ENCODE results near the gene LYG2. TPM values are rescaled to one million over a fixed set of nuclear protein-coding genes. Genes with fewer than 3 reads are reported as not detected.
A peak's percentile ranks its signal among the peaks of the same experiment; 100 is the strongest.
"Not testable (repeated sequence)": the region's sequence is repeated elsewhere in the genome, so short reads cannot be mapped to it uniquely, and the experiment has no call there.

Gene LYG2
- total and polyA plus RNA-seq, 2 experiments from 2014 or later: not detected

DNA sequence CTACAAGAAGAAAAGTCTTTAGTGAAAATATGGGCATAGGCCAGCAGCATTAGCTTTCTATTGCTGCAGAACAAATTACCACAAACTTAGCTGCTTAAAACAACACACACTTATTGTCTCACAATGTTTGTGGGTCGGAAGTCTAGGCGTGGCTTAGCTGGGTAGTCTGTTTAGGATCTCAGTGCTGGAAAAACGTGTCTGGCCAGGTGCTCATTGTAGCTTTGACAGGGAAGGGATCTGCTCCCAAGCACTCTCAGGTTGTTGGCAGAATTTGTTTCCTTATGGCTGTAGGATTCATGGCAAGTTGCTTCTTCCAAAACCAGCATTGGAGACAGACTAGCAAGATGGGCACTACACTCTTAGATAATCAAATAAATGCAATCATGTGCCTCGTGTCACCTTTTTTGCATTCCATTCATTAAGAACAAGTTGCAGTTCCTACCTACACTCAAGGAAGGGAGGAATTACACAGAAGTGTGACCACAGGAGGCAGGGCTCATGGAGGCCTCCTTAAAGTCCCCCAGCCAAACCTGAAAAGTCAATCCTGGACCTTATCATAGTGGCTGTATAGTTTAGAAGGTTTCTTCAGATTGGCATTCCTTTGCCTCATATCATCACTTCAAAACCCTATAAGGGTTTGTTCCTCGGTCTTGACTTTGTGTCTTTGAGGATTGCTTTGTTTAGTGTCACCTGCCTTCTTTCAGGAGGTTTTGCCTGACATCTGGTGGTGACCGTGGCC is 57.2 kb downstream of the LYG2 start:
- H3K27ac ChIP-seq: peak overlapping the region; percentile 22
- no peak overlapping the region for H3K4me2 ChIP-seq
- no peaks in the 10 kb centered on the region for H3K27me3 ChIP-seq
- H3K4me3 ChIP-seq: no peak overlapping the region
- H2AFZ ChIP-seq: no peak overlapping the region
- H3K4me1 ChIP-seq (ENCODE audit: insufficient read depth): no peaks in the 10 kb centered on the region
- 71% methylated on average over 6 of the region's 6 CpGs for WGBS (ENCODE audit: low lambda C conversion rate, missing lambda C conversion rate)
- H3K9me2 ChIP-seq (replicated peaks; ENCODE audit: insufficient read depth): no peaks in the 10 kb centered on the region
- H4K20me1 ChIP-seq (ENCODE audit: insufficient read depth, poor library complexity, severe bottlenecking): no peaks in the 10 kb centered on the region
- no peaks in the 10 kb centered on the region for H3K79me2 ChIP-seq
- H3K36me3 ChIP-seq (replicated peaks; ENCODE audit: insufficient read depth, low read depth): no peaks in the 10 kb centered on the region
- no peaks in the 10 kb centered on the region for H3K9me3 ChIP-seq (ENCODE audit: low read depth)
- DNase-seq (ENCODE audit: low spot score): peak; percentile 9
- TF ChIP-seq, protein P1, sequence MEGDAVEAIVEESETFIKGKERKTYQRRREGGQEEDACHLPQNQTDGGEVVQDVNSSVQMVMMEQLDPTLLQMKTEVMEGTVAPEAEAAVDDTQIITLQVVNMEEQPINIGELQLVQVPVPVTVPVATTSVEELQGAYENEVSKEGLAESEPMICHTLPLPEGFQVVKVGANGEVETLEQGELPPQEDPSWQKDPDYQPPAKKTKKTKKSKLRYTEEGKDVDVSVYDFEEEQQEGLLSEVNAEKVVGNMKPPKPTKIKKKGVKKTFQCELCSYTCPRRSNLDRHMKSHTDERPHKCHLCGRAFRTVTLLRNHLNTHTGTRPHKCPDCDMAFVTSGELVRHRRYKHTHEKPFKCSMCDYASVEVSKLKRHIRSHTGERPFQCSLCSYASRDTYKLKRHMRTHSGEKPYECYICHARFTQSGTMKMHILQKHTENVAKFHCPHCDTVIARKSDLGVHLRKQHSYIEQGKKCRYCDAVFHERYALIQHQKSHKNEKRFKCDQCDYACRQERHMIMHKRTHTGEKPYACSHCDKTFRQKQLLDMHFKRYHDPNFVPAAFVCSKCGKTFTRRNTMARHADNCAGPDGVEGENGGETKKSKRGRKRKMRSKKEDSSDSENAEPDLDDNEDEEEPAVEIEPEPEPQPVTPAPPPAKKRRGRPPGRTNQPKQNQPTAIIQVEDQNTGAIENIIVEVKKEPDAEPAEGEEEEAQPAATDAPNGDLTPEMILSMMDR (IDR thresholded peaks at IDR 0.05; ENCODE audit: poor library complexity): no peak
- TF ChIP-seq EZH2phosphoT487 (IDR thresholded peaks at IDR 0.05; ENCODE audit: low read depth, severe bottlenecking, unreplicated experiment) (no peak), EZH2 (IDR thresholded peaks at IDR 0.05; ENCODE audit: borderline replicate concordance) (no peak)

DNA sequence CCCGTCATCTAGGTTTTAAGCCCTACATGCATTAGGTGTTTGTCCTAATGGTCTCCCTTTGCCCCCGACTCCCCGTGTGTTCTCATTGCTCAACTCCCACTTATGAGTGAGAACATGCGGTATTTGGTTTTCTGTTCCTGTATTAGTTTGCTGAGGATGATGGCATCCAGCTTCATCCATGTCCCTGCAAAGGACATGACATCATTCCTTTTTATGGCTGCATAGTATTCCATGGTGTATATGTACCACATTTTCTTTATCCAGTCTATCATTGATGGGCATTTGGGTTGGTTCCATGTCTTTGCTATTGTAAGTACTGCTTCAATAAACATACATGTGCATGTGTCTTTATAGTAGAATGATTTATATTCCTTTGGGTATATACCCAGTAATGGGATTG is 63.1 kb downstream of the LYG2 start:
- not testable (repeated sequence) for DNase-seq (ENCODE audit: low spot score); H3K4me1 ChIP-seq (ENCODE audit: insufficient read depth); H3K27ac ChIP-seq; H3K4me3 ChIP-seq; H3K9me2 ChIP-seq (replicated peaks; ENCODE audit: insufficient read depth); H3K79me2 ChIP-seq; H3K9me3 ChIP-seq (ENCODE audit: low read depth); H4K20me1 ChIP-seq (ENCODE audit: insufficient read depth, poor library complexity, severe bottlenecking); H3K4me2 ChIP-seq; H3K27me3 ChIP-seq; H2AFZ ChIP-seq; H3K36me3 ChIP-seq (replicated peaks; ENCODE audit: insufficient read depth, low read depth)
- 99% methylated on average over 4 of the region's 4 CpGs for WGBS (ENCODE audit: low lambda C conversion rate, missing lambda C conversion rate)

Small RNA genes lying within 50 kb of the gene (small RNA-seq; reads per million reads assigned to genes)
- gene AC092587.1: not detected

Other genes with a start within 250 kb of the LYG2 start
- 5.9 and 10.0 TPM in 2 replicates for gene C2orf15, start 114.0 kb downstream of the LYG2 start, total RNA-seq
- gene C2orf15, start 114.0 kb downstream of the LYG2 start, polyA plus RNA-seq: 5.8 and 8.9 TPM in 2 replicates
- gene TSGA10, start 100.7 kb downstream of the LYG2 start, total RNA-seq: 8.8 and 14.1 TPM in 2 replicates
- 5.2 and 5.7 TPM in 2 replicates for gene TSGA10, start 100.7 kb downstream of the LYG2 start, polyA plus RNA-seq
- gene LIPT1, start 100.7 kb downstream of the LYG2 start, total RNA-seq: 5.9 and 6.1 TPM in 2 replicates
- gene LIPT1, start 100.7 kb downstream of the LYG2 start, polyA plus RNA-seq: 5.8 and 5.9 TPM in 2 replicates
- 41.1 and 44.8 TPM in 2 replicates for gene MITD1, start 74.6 kb downstream of the LYG2 start, total RNA-seq
- gene MITD1, start 74.6 kb downstream of the LYG2 start, polyA plus RNA-seq: 32.7 and 36.7 TPM in 2 replicates
- gene MRPL30, start 74.5 kb downstream of the LYG2 start, total RNA-seq: 36.6 TPM in 2 replicates
- gene MRPL30, start 74.5 kb downstream of the LYG2 start, polyA plus RNA-seq: 18.5 and 19.4 TPM in 2 replicates
- gene LYG1, start 45.5 kb upstream of the LYG2 start, total RNA-seq: 0.16 and 0.93 TPM in 2 replicates
- 1.9 and 2.4 TPM in 2 replicates for gene LYG1, start 45.5 kb upstream of the LYG2 start, polyA plus RNA-seq
- 47.2 and 48.4 TPM in 2 replicates for gene TXNDC9, start 80.7 kb upstream of the LYG2 start, total RNA-seq
- gene TXNDC9, start 80.7 kb upstream of the LYG2 start, polyA plus RNA-seq: 34.3 and 36.3 TPM in 2 replicates
- 19.1 and 29.7 TPM in 2 replicates for gene EIF5B, start 81.7 kb upstream of the LYG2 start, total RNA-seq
- 18.3 and 24.8 TPM in 2 replicates for gene EIF5B, start 81.7 kb upstream of the LYG2 start, polyA plus RNA-seq
- gene REV1, start 234.4 kb upstream of the LYG2 start, total RNA-seq: 31.2 and 31.4 TPM in 2 replicates
- 23.9 and 25.9 TPM in 2 replicates for gene REV1, start 234.4 kb upstream of the LYG2 start, polyA plus RNA-seq

All from hepatocyte (in vitro differentiated cells).